Trophoblast cell (in vitro differentiated cells and primary cell): Measurements from ENCODE around the gene GLS.

Source experiments
- DNase-seq, 2 donors: peaks; one replicate each; pipeline ENCODE4 v3.0.0-alpha.2; 2016
- H2AFZ ChIP-seq: 2 replicates; pipeline ENCODE4 v1.6.1; 2013; ENCODE audit warnings: low read length, moderate library complexity, mild to moderate bottlenecking; ENCODE audit not compliant: insufficient read depth, poor library complexity
- H2AK5ac ChIP-seq: 2 replicates; pipeline ENCODE4 v1.6.1; 2013; ENCODE audit warnings: mild to moderate bottlenecking, low read length
- H2BK120ac ChIP-seq: 2 replicates; pipeline ENCODE4 v1.6.1; 2013; ENCODE audit warnings: low read length, mild to moderate bottlenecking, moderate library complexity; ENCODE audit not compliant: insufficient read depth, poor library complexity
- H2BK12ac ChIP-seq: 2 replicates; pipeline ENCODE4 v1.6.1; 2013; ENCODE audit warnings: mild to moderate bottlenecking, low read length, moderate library complexity
- H2BK5ac ChIP-seq: 2 replicates; pipeline ENCODE4 v1.6.1; 2013; ENCODE audit warnings: low read length, low read depth, moderate library complexity, mild to moderate bottlenecking; ENCODE audit not compliant: poor library complexity
- H3K14ac ChIP-seq: 2 replicates; pipeline ENCODE4 v1.6.1; 2013; ENCODE audit warnings: mild to moderate bottlenecking, low read length
- H3K18ac ChIP-seq: 2 replicates; pipeline ENCODE4 v1.6.1; 2013; ENCODE audit warnings: mild to moderate bottlenecking, low read length
- H3K23ac ChIP-seq: 2 replicates; pipeline ENCODE4 v1.6.1; 2013; ENCODE audit warnings: low read length
- H3K27ac ChIP-seq: 2 replicates; pipeline ENCODE4 v1.5.1; 2013; ENCODE audit warnings: low read depth, mild to moderate bottlenecking, inconsistent platforms, low read length, moderate library complexity
- H3K27me3 ChIP-seq: 2 replicates; pipeline ENCODE4 v1.6.1; 2013; ENCODE audit warnings: inconsistent platforms, mild to moderate bottlenecking, low read length, moderate library complexity; ENCODE audit not compliant: insufficient read depth
- H3K36me3 ChIP-seq, 2 experiments: 1 replicate in 1 of 2; 2 replicates in 1 of 2; pipeline ENCODE4 v1.6.1; 2013; ENCODE audit warnings: low read length in 2 of 2, mild to moderate bottlenecking in 2 of 2, moderate library complexity in 1 of 2; ENCODE audit not compliant: insufficient read depth in 2 of 2, control insufficient read depth in 1 of 2
- H3K4ac ChIP-seq: 2 replicates; pipeline ENCODE4 v1.6.1; 2013; ENCODE audit warnings: low read depth, mild to moderate bottlenecking, low read length, moderate library complexity
- H3K4me1 ChIP-seq, 2 experiments: 1 replicate in 1 of 2; 2 replicates in 1 of 2; pipeline ENCODE4 v1.6.1; 2013; ENCODE audit warnings: low read length in 2 of 2, mild to moderate bottlenecking in 2 of 2, moderate library complexity in 1 of 2; ENCODE audit not compliant: insufficient read depth in 2 of 2, control insufficient read depth in 1 of 2
- H3K4me2 ChIP-seq: 2 replicates; pipeline ENCODE4 v1.6.1; 2013; ENCODE audit warnings: inconsistent platforms, mild to moderate bottlenecking, low read length, moderate library complexity
- H3K4me3 ChIP-seq: 2 replicates; pipeline ENCODE4 v1.5.1; 2013; ENCODE audit warnings: mild to moderate bottlenecking, low read depth, low read length, inconsistent platforms
- H3K79me1 ChIP-seq: one replicate; pipeline ENCODE4 v1.6.1; 2013; ENCODE audit warnings: low read length
- H3K79me2 ChIP-seq: 2 replicates; pipeline ENCODE4 v1.6.1; 2013; ENCODE audit warnings: low read length, mild to moderate bottlenecking; ENCODE audit not compliant: control insufficient read depth, insufficient read depth, poor library complexity
- H3K9ac ChIP-seq: 2 replicates; pipeline ENCODE4 v1.6.1; 2013; ENCODE audit warnings: mild to moderate bottlenecking, low read length
- H3K9me3 ChIP-seq: 2 replicates; pipeline ENCODE4 v1.6.1; 2013; ENCODE audit warnings: low read depth, mild to moderate bottlenecking, control low read depth, inconsistent platforms, low read length; ENCODE audit not compliant: insufficient read depth
- H4K12ac ChIP-seq: 2 replicates; pipeline ENCODE4 v1.6.1; 2013; ENCODE audit warnings: low read depth, mild to moderate bottlenecking, low read length, moderate library complexity
- H4K8ac ChIP-seq: 2 replicates; pipeline ENCODE4 v1.6.1; 2013; ENCODE audit warnings: low read depth, mild to moderate bottlenecking, low read length, moderate library complexity
- H4K91ac ChIP-seq: one replicate; pipeline ENCODE4 v1.6.1; 2013; ENCODE audit warnings: low read depth, mild to moderate bottlenecking, low read length, moderate library complexity
- WGBS: extraction: QIAGEN DNeasy Blood & Tissue Kit; methylation state at CpG from one replicate; pipeline ENCODE4 v1.1.7; 2013; ENCODE audit warnings: missing lambda C conversion rate; ENCODE audit not compliant: insufficient read length, insufficient coverage; ENCODE audit errors: extremely low coverage; 5-methylcytosine and 5-hydroxymethylcytosine counted together

Gene GLS

GRCh38 chr2:190988910-190989309 lies 108.3 kb downstream of the GLS start:
- Histone ChIP-seq H4K91ac (no peak overlapping the region), H2BK5ac (no peak overlapping the region), H2AK5ac (no peak overlapping the region), H3K79me1 (no peaks in the 10 kb centered on the region), H3K27ac (no peak overlapping the region), H4K12ac (no peak overlapping the region), H3K36me3 (peaks cover 26 to 35% of the 10 kb centered on the region in 2 experiments), H2BK12ac (no peak overlapping the region), H3K4ac (no peak overlapping the region), H2AFZ (no peak overlapping the region), H3K4me1 (peaks cover 10 to 27% of the 10 kb centered on the region in 2 experiments), H3K4me3 (no peak overlapping the region), H3K27me3 (no peaks in the 10 kb centered on the region), H3K9me3 (peaks cover 4% of the 10 kb centered on the region), H3K23ac (no peak overlapping the region), H2BK120ac (peak overlapping the region; percentile 6), H4K8ac (no peak overlapping the region), H3K14ac (no peak overlapping the region), H3K79me2 (no peaks in the 10 kb centered on the region), H3K4me2 (no peak overlapping the region), H3K18ac (no peak overlapping the region), H3K9ac (no peak overlapping the region)
- no CpG with 5 or more reads among the region's 3 CpGs for WGBS
- DNase-seq: no peak

- Histone ChIP-seq H3K23ac (no peak overlapping the region), H3K4me3 (no peak overlapping the region), H3K4me1 (peaks cover 7 to 19% of the 10 kb centered on the region in 2 experiments), H2BK5ac (peak overlapping the region; percentile 5), H3K79me1 (no peaks in the 10 kb centered on the region), H2BK12ac (peak overlapping the region; percentile 20), H2AK5ac (no peak overlapping the region), H2AFZ (no peak overlapping the region), H3K36me3 (peaks cover 30 to 41% of the 10 kb centered on the region in 2 experiments), H3K4me2 (no peak overlapping the region), H4K12ac (no peak overlapping the region), H3K9ac (no peak overlapping the region), H3K14ac (no peak overlapping the region), H3K27ac (no peak overlapping the region), H3K79me2 (no peaks in the 10 kb centered on the region), H4K91ac (no peak overlapping the region), H3K18ac (no peak overlapping the region), H3K9me3 (peaks cover 4% of the 10 kb centered on the region), H3K4ac (no peak overlapping the region), H3K27me3 (no peaks in the 10 kb centered on the region), H2BK120ac (no peak overlapping the region), H4K8ac (no peak overlapping the region)
- WGBS: no CpG with 5 or more reads among the region's 6 CpGs
- DNase-seq: no peak
Observed at GRCh38 chr2:190990132-190990531, 109.5 kb downstream of the GLS start.

DNA sequence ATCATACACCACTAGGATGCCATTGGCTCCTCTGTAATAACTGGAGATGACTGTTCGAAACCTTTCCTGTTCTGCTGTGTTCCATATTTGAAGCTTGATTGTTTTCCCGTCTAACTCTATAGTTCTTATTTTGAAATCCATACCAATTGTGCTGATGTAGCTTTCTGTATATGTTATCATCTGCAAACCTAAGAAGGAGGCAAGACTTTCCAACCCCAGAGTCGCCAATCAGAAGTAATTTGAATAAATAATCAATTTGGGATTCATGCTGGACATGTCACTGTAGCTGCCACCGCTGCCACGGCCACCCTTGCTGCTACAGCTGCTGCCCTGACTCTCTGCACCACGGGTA lies 112.6 kb downstream of the GLS start:
- Histone ChIP-seq H3K27ac (no peak overlapping the region), H3K27me3 (no peaks in the 10 kb centered on the region), H3K79me1 (no peaks in the 10 kb centered on the region), H3K9me3 (no peaks in the 10 kb centered on the region), H3K4me3 (no peak overlapping the region), H3K4me2 (no peak overlapping the region), H3K36me3 (peaks cover 31 to 40% of the 10 kb centered on the region in 2 experiments), H4K12ac (no peak overlapping the region), H3K9ac (no peak overlapping the region), H3K4me1 (peaks cover 4 to 16% of the 10 kb centered on the region in 2 experiments), H4K8ac (no peak overlapping the region), H4K91ac (no peak overlapping the region), H3K14ac (no peak overlapping the region), H3K23ac (no peak overlapping the region), H2BK120ac (no peak overlapping the region), H3K18ac (no peak overlapping the region), H2AK5ac (no peak overlapping the region), H3K4ac (no peak overlapping the region), H2AFZ (no peak overlapping the region), H2BK5ac (no peak overlapping the region), H2BK12ac (peak overlapping the region; percentile 43), H3K79me2 (no peaks in the 10 kb centered on the region)
- no peak for DNase-seq
- no CpG with 5 or more reads among the region's 6 CpGs for WGBS

DNA sequence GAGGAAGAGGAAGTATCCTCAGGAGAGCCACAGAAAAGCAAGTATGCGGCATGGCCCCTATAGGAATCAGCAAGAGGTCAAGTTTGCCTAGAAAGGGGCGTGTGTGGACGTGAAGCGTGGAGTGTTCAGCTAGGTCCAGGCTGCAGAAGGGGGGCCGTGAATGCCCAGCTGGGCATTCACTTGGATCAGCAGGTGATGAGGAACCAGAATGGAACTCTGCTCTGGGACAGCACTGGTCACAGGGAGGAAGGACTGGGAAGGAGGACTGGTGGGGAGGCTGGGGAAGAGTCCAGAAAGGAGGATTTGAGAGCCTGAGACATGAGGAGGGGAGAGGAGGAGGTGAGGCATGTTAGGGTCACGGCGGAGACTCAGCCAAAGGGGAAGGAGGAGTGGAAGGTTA lies 113.5 kb downstream of the GLS start:
- DNase-seq: peak; percentile 32 to 34
- WGBS: no CpG with 5 or more reads among the region's 7 CpGs
- H2BK120ac ChIP-seq: no peak overlapping the region
- H2BK5ac ChIP-seq: no peak overlapping the region
- no peak overlapping the region for H3K14ac ChIP-seq
- no peak overlapping the region for H3K4ac ChIP-seq
- H4K91ac ChIP-seq: no peak overlapping the region
- H3K4me2 ChIP-seq: no peak overlapping the region
- no peak overlapping the region for H2BK12ac ChIP-seq
- no peak overlapping the region for H2AK5ac ChIP-seq
- no peaks in the 10 kb centered on the region for H3K27me3 ChIP-seq
- no peaks in the 10 kb centered on the region for H3K9me3 ChIP-seq
- no peak overlapping the region for H4K8ac ChIP-seq
- no peaks in the 10 kb centered on the region for H3K79me1 ChIP-seq
- no peaks in the 10 kb centered on the region for H3K79me2 ChIP-seq
- H3K18ac ChIP-seq: no peak overlapping the region
- H4K12ac ChIP-seq: no peak overlapping the region
- H3K36me3 ChIP-seq: peaks cover 24 to 35% of the 10 kb centered on the region in 2 experiments
- H3K23ac ChIP-seq: no peak overlapping the region
- no peak overlapping the region for H3K4me3 ChIP-seq
- peaks cover 4 to 13% of the 10 kb centered on the region in 2 experiments for H3K4me1 ChIP-seq
- H2AFZ ChIP-seq: no peak overlapping the region
- no peak overlapping the region for H3K27ac ChIP-seq
- no peak overlapping the region for H3K9ac ChIP-seq
